Mesodermal cell (in vitro differentiated cells): ENCODE data around the gene VPS35L.

Source experiments
- H3K27ac ChIP-seq: 2 replicates; pipeline ENCODE4 v1.7.0; 2013; ENCODE audit warnings: mild to moderate bottlenecking, low read depth, low read length, moderate library complexity; ENCODE audit not compliant: severe bottlenecking
- H3K36me3 ChIP-seq: 2 replicates; pipeline ENCODE4 v1.7.1; 2013; ENCODE audit warnings: mild to moderate bottlenecking, low read length, moderate library complexity; ENCODE audit not compliant: control insufficient read depth, insufficient read depth
- H3K4me1 ChIP-seq: one replicate; pipeline ENCODE4 v1.7.1; 2013; ENCODE audit warnings: mild to moderate bottlenecking, low read length; ENCODE audit not compliant: insufficient read depth, control insufficient read depth, poor library complexity, severe bottlenecking
- H3K4me3 ChIP-seq: 2 replicates; pipeline ENCODE4 v1.7.0; 2013; ENCODE audit warnings: low read length, control low read depth, mild to moderate bottlenecking; ENCODE audit not compliant: insufficient read depth, poor library complexity, severe bottlenecking; ENCODE audit errors: extremely low read depth
- H3K9me3 ChIP-seq: 2 replicates; pipeline ENCODE4 v1.7.1; 2013; ENCODE audit warnings: mild to moderate bottlenecking, low read length, moderate library complexity; ENCODE audit not compliant: control insufficient read depth
- WGBS, 2 experiments: methylation state at CpG; one replicate each; pipeline ENCODE4 v1.1.5; 2013; ENCODE audit warnings: missing lambda C conversion rate in 2 of 2; ENCODE audit not compliant: insufficient coverage in 2 of 2; 5-methylcytosine and 5-hydroxymethylcytosine counted together

VPS35L gene

GRCh38 chr16:19748389-19749168, 193.1 kb downstream of the VPS35L start:
- WGBS, 2 experiments, result 100% methylated on average over 2 of the region's 2 CpGs; no CpG with 5 or more reads in 1 of the 2 experiments
- no peaks in the 10 kb centered on the region for H3K36me3 ChIP-seq
- no peaks in the 10 kb centered on the region for H3K4me1 ChIP-seq
- H3K27ac ChIP-seq, result no peak overlapping the region
- H3K4me3 ChIP-seq, result no peak overlapping the region
- H3K9me3 ChIP-seq, result no peaks in the 10 kb centered on the region

DNA sequence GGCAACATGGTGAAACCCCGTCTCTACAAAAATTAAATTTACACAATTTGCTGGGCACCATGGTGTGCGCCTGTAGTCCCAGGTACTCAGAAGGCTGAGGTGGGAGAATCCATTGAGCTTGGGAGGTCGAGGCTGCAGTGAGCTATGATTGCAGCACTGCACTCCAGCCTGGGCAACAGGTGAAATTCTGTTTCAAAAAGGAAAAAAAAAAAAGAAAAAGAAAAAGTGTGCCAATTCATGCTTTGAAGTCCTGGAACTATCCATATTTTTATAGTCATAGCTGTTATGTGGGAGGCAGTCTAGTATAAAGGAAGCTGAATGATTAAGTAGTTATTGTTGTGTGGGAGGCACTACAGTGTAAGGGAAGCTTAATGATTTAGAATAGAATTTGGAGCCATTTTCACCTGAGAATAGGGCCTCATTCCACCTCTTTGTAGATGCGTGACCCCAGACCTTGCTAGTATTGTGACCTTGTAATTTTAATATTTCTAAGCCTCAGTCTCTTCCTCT, 194.1 kb downstream of the VPS35L start:
- H3K4me3 ChIP-seq, result no peak overlapping the region
- H3K9me3 ChIP-seq, result no peaks in the 10 kb centered on the region
- no peaks in the 10 kb centered on the region for H3K36me3 ChIP-seq
- 89 to 91% methylated on average over 3 of the region's 4 CpGs for WGBS, 2 experiments
- peaks cover 8% of the 10 kb centered on the region for H3K4me1 ChIP-seq
- no peak overlapping the region for H3K27ac ChIP-seq
